SKM-1 treated with dmso at 0.1 percent for 144 hours (cell line): ENCODE measurements around the gene BMPER.

Experiments
- DNase-seq: peaks from one replicate; lab custom pipeline; 2025; ENCODE audit not compliant: unreplicated experiment; lab: John Stamatoyannopoulos, UW

BMPER gene

DNA sequence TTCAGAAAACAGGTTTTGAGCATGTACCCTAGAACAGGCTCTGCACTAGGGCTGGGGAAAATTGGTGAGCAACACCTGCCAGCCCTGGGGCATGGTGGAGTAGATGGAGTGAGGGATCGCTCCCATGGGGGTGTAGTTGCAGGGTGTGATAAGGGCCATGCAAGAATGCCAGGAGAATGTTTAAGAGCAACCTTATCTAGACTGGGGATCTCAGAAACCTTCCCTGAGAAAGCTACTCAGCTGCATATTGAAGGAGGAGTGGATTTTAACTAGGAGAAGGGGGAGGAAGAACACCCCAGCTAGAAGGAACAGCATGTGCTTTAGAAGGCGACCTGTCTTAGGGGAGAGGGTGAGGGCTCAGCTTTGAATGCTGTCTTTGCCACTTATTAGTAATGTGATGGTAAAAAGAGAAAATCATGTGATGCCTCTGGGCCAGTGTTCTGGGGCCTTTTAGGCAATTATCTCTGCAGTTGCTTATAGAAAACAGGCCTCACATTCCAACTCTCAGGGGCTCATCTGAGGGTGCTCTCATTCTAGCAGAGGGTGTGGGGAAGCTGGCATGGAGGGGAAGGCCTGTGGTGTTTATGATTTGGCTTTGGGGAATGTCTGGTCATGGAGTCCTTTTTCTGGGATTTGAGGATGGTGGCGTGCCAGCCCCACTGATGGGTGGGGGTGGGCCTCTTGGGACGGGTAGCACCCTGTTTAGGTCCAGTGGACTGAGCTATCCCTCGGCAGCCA, 225.4 kb downstream of the BMPER start:
- no peak for DNase-seq

DNA sequence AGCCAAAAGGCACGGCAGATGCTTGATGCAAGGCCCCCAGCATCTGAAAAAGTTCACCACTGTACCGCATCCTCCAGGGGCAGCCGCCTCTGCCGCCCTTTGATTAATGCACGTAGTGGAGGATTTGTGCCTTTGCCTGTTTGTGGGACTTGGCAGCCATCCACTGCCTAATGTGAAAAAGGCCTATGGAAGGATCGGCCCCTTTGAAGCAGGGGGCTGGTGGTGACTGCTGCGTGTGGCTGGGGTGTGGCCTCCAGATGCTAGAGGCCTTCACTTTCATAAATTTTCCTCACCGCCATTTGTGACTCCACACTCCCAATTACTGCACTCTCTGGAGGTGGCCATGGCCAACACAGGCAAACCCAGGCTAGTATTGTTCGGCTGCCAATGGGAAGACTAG, 226.0 kb downstream of the BMPER start:
- no peak for DNase-seq

DNA sequence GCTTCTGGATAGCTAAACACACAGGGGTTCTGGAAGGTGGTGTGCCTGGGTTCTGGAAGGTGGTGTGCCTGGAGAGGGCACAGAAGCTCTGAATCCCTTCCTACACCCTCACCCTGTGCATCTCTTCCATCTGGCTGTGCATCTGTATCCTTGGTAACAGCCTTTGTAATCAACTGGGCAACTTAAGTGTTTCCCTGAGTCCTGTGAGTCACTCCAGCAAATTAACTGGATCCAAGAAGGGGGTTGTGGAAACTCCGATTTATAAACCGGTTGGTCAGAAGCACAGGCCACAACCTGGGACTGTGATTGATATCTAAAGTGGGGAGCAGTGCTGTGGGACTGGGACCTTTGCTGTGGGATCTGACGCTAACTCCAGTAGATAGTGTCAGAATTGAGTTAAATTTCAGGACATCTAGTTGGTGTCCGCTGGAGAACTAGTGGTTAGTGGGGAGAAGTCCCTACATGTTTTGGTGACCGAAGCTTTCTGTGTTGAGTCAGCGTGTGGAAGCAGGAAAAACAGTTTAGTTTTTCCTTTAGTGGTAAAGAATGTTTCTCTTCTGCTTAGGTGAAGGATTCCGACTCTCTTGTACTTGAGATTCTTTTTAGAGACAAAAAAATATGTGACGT, 228.1 kb downstream of the BMPER start:
- no peak for DNase-seq

DNA sequence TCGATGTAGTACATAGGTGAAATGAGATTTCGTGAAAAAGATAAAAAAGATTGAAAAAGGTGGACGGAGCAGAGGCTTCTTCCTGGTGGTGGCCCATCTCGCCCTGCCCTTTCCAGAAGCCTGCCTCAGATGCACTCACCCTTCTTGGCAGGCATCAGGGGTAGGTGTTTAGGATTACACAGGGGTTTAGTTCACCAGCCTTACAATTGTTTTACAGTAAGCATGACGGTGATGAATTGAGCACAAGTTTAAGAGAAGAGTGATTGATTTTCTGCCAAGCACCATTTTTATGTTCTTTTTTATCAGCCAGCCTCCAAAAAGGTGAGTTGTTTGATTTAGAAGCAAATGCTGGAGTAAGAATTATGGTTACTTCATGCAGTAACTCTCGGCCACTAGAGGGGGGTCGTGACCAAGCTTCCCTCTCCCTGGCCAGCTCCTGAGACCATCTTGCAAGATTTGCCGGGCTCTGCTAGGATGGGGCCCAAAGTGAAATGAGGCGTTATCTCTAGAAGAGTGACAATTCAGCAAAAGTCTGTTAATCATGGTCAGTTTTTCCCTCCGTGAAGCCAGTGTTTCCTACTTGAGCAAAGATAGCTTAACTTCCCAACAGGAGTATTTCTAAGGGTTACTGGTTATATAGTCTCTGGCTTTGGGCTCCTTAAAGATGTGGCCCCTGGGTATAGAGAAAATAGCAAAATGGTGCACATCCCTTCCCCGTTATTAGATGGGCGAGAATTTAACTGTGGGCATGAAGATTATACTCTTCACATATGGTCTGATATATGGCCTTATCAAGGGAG, 228.8 kb downstream of the BMPER start:
- peak; percentile 46 for DNase-seq

DNA sequence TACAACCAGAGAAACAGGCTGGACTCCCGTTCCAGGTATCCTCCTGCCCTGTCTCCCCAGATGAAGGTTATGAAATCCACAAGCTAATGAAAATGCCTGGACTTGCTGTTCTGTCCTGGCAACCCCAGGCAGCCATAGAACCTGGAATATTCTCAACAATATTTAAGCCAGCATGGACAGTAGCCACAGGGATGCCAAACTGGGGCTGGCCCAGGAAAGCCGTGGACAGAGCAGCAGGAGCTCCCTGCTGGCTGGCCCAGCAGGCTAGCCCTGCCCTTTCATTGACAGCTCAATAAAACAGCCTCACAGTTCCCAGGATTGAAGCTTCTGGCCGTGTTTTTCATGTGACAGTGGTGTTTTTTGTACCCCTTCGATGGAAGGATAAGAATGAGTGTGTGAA, 230.6 kb downstream of the BMPER start:
- no peak for DNase-seq

DNA sequence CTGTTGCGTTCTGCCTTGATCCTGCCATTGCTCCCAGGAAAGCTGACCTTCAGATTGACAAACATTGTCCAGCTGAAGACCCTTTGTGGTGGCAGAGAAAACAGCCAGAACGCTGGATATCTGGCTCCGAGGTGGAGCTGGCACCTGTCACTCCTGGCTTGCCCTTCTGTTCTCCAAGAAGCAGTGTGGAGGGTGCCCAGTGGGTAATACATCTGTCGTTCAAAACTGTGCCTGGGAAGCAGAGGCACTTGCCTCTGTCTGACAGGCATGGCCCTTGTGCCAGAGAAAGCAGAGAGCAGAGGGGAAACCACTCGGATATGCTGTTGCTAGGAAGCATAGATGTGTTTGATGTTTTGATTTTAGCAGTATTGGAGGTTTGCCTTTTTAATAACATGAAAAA, 231.4 kb downstream of the BMPER start:
- no peak for DNase-seq

DNA sequence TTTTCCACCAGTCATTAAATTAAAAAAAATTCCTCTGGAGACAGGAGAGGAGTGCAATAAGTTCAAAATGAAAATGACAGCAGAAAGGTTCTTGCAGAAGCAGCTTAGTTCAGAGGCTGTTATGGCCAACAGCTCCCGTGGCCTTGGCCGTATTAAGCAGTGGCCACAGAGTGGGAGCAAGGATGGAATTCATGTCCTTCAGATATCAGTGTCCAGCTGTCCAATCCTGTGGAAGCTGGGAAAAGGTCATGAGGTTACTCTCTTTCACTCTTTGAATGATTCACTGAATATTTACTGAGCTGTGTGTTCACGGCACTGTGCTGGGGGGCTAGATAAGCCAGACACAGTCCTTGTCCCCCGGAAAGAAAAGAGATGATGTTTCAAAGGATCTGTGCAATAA, 231.8 kb downstream of the BMPER start:
- DNase-seq, result no peak

DNA sequence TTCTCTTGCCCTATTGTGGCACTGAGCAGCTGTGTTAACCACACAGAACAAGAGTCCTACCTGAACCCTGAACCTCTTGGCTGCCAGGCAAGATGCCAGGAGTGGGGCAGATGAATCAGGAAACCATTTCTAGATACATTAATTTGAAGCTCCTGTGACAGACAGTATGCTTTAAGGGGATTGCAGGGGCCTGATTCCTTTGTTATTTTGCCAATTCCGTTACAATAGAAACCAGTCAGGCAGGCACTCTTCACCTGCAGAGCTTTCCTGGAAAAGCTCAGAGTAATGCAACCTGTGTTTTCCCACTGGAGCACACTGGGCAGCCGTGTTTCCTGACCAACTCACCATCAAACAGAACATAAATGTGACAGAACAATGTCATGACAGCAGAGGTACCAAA, 233.1 kb downstream of the BMPER start:
- no peak for DNase-seq

DNA sequence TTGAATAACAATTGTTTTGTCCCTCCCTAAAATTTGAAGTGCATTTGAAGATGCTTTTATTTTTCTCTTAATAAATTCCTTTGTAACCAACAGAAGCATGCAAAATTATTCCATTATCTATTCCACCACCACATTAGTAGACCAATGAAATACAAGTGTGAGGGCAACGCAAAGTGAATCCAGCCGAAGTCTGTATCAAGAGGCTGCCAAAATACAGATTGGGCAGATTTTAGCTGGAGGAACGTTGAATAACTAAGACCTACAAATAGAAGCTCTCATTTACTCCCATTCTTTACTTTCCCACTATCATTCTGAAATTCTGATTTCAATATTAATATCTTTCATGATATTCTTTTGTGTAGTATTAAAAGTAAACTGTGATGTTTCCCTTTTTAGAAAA, 233.7 kb downstream of the BMPER start:
- no peak for DNase-seq

DNA sequence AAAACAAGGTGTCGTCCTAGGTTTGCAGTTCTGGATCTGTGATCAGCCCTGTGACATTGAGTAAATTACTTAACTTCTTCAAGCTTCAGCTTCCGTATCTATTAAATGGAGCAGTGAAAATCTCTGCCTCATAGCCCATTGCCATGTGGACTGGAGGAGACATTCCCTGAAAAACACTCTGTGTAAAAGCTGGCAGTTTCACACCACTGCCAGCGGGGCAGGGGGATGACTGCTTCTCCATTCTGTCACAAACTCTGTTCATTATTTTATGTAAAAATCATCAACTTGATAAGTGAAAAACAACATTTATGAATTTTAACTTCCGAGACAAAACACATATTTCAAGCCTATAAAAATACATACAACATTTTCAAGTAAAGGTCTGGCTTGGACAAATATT, 234.7 kb downstream of the BMPER start:
- DNase-seq, result no peak

DNA sequence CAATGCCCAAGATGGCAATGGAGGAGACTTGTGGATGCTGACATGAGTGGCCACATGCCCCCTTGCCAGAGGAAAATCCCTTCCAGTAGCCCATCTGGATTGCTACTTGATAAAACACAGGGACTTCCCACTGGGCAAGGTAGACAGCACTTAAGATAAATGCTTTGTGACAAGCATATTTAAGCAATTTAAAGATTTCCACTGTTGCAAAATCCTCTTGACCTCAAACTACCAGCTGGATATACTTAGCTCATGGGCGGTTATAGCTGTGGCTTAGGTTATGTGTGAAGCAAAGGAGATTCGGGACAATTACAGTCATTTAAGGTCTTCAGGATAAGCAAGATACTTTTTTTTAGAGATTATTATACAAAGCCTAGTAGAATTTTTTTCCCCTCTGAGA, 238.1 kb downstream of the BMPER start:
- peak; percentile 76 for DNase-seq

DNA sequence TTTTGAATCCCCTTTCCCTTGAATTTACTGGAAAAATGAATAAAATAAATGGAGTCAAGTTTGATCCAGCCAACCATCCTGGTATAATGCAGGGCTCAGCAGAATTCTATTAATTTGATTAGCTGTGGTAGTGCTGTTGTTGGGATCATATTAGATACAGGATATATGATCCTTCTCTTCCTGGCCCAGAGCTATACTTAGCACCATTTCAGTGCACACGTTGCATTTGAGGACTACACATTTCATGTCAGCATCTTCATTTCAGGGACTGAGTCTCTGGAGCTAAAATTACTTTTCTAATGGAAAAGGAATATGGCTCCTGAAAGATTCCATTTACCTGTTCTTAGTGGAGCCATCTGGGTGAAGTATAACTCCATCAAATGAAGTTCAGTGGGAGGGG, 240.3 kb downstream of the BMPER start:
- no peak for DNase-seq

DNA sequence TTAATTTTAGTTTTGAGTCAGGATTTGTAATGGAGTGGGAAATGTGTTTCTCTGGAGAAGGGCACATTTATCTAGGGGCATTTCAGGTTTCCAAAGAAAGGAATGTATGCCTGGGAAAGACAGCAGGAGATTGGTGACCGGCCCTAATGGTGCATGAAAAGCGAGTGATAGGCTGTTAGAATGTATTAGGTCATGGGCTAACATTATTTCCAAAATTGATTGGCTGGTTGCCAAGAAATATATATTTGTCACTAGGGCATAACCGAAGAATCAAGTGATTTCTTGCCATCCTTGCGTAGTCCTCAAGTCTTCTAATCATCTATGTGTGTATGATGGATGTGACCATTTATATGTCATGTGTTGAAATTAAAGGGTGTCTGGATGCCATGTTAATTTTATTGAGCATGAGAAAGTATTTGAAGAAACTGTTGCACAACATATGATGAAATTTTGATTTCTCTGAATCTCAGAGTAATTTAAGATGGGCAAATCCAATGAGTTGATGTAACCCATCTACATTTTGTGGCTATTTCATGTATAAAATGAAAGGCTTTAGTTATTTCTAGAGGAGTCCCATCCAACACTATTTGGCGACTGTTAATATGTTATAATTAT, 248.4 kb downstream of the BMPER start:
- no peak for DNase-seq

DNA sequence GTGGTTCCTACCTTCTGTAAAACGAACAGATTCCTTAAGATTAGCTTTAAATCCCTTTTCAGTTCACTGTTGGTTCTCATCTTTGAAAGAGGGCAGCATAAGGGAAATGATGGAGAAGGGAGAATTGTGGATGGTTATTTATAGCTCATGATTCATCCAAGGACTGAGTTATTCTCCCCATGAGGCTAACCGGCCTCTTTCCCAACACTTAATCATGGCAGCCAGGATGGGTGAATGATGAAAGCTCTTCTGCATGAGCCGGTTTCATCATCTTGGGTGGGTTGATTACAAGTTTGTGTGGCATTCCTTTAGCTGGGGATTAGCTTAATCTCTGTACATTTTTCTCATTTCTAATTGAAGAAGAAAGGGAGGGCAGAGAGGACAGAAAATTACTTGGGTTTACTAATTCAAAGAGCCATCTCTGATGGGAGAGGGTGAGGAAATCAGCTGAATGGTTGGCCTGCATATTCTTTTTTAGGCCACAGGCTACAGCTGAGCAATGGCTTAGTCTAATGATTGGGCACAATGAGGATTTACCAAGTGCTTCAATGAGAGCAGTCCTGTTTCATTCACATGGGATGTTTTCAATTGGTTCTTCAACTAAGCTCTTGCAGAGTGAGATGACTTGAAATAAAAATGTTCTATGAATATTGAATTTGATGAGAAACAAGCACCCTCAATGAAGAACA, 250.0 kb downstream of the BMPER start:
- DNase-seq, result peak; percentile 93

DNA sequence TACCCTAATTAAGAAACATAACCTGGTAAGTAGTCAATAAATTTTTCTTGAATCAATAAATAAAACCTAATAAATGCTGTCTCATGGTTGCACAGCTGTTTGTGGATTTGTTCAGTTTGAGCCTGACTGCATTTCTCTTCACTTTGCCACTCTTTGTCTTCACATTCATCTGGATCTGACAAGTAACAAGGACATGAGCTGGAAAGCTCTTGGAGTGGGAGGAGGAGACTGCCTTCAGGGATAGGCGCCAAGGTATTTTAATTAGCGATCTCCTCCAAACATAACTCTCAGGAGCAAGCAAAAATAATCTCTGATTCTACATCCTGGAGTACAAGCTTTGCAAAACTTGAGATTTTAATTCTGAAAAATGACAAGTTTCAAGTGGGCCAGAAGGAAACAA, 251.0 kb downstream of the BMPER start:
- no peak for DNase-seq

DNA sequence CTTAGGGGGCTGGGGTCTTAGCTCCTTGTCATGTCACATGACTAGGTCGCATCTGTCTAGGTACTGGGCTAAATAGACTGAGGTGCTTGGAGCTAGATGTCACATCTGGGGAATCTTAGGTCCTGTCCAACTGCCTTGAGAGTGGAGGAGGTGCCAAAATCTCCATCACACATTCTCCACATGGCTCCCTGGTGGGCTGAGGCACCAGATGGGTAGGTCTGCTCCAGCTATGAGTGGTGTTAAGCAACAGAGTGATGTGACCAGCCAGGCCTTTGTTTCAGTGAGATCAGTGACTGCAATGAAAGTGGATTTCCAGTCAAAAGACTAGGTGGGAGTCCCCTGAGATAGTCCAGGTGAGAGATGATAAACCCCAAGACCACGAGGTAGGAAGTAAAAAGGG, 251.8 kb downstream of the BMPER start:
- no peak for DNase-seq

DNA sequence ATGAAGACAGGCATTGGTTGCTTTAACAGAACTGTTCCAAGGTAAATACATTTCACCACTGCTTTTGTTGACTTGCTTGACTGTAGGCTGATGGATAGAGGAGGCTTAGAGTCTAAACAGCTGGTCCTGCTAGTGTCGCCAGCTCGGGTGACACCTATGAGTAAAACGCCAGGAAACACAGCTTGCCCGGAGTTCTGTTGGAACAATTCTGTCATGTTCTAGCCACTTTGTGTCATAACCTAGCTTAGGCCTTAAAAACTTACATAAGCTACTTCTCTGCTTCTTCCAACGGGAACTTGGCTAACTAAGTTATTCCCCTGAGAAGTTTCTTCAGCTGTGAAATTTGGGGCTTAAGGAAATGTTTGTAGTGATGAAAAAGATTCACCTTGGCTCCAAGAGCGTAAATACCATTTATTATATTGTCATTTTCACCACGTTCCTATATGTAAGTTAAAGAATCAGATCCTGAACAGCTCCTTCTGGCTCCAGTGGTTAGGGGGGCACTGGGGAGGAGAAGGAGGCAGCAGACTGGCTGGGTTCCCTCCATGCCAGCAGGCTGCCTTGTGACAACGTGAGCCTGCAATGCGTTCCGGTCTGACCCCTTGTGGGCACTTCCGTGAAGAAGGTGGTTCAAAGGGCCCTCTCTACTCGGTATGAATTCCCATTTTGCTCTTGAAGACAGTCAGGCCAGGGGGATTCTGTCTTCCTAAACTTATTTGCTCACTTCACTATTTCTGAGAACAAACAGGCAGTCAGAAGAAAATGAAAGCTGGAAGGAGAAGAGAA, 253.2 kb downstream of the BMPER start:
- no peak for DNase-seq

DNA sequence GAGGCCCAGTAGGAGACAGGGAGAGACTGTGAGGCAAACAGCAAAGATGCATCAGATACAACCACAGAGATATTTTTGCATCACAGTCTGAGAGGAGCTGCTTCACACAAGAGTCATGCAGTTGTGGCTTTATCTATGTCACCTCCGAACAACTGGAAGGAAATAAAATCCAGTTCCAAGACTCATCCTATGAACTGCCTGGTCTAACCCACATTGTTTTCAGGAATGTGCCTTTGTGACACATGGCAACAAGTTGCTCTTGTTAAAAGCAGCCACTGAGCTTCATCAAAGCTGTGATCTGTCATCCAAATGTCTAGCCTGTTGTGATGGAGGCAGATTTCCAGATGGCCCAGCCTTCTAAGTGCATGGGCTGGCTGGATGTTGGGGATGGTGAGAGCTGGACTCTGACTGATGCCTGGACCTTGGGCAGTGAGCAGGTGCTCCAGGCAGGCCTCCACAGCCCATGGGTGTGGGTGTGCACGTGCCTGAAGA, 255.0 kb downstream of the BMPER start:
- DNase-seq, result no peak

DNA sequence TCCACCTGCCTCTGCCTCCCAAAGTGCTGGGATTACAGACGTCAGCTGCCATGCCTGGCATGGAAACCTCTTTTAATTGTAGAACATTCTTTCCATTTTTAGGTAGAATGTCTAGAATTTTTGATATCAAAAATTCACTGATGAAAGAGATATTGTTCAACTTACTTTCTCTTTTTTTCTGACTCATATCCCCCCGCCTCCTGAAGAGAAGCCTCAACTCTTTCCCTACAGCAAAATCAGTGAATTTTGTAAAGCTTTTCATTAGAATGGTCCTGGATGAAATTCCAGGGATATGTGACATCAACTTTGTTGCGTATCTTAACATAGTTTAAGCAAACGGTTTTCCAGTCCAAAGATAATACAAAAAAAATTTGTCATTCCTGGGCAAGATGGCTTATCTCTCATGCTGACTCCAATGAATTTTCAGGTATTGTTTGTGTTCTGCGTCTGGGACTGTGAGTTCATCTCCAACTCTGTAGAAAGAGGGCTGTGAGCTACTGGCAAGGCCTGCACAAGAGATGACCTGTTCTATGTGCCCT, 256.8 kb downstream of the BMPER start:
- DNase-seq, result no peak

DNA sequence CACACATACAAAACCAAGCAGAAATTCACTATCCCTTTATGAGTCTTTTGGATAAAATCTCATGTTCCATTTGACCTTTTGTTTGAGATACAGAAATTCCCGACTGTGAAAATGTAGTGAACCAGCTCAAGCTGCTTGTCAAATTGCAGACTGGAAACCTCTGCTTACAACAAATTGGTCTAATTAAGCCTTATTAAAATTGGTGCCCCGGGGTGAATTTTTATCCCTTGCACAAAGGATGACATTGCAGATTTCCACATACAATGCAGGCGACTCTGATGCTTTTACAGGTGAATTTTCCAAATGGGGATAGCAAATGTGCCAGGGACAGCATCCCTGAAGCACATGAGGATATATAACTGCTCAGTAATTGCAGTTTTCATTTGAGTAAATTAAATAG, 257.3 kb downstream of the BMPER start:
- DNase-seq, result no peak
